Hepatic stellate cell (primary cell): ENCODE data around the gene HID1.
"Not testable (repeated sequence)": the region's sequence is repeated elsewhere in the genome, so short reads cannot be mapped to it uniquely, and the experiment has no call there.

ENCODE experiments used
- DNase-seq: peaks from one replicate; pipeline ENCODE4 v3.0.0; 2011; ENCODE audit warnings: low spot score

HID1 gene

DNA sequence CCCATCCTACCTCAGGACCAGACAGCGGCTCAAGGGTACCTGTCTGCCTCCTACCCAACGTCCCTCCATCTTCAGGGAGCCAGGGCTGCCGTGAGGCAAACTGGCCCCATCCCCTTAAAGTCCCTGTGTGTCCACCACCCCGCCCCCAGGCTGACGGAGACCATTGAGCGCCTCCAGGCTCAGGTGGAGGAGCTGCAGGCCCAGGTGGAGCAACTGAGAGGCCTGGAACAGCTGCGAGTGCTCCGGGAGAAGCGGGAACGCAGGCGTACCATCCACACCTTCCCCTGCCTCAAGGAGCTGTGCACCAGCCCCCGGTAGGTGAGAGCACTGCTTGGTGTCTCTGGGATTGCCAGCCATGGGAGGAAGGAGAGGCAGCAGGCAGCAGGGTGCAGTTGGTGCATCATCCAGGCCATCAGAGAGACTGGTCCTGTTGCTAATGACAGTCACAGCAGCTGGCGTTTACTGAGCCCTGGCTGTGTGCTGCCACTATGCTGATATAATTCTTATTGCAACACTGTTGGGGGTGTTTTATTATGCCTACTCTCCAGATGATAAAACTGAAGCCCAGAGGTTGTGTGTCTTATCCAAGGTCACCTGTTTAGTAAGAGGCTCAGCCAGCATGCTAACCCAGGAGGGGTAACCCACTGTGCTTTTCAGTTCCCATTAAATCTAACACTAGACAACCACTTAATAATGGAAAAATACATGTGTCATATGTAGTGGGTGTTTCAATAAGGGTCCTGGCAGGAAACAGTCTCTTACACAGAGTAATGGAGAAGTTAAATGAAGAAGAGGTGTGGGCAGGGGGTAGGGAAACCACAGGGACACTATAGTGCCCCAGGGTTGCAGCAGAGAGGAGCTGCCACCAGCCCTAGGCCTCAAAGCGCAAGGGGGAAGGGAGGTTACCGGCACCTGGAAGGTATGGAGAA, 29.6 kb upstream of the HID1 start:
- DNase-seq, result no peak

DNA sequence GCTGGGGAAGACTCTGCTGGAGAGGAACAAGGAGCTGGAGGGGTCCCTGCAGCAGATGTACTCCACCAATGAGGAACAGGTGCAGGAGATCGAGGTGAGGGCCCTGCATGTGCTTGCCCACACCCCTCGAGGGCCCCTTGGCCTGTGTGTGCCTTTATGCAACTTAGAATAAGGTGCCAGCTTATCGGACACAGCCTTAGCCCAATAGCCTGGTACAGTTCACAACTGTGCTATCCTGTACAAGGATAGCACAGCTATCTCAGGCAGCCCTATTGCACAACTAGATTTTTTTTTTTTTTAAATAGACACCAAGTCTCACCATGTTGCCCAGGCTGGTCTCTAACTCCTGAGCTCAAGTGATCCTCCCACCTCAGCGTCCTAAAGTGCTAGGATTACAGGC, 27.0 kb upstream of the HID1 start:
- no peak for DNase-seq

DNA sequence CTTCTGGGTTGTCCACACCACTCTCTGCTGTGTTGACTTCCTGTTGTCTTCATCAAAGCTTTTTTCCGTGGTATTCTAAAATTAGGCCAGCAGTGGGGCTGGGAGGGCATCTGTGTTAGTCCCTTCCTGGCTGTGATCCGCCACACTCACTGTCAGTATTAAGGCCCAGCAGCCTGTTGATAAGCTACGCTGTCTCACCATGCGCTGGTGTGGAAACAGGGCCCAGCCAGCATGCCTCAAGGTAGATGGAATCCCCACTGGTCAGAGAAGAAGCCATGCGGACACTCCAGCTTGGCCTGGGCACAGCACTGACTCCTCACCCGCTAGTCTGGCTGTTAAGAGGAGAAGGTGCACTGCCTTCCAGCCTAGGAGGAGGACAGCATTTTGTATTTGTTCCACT, 26.2 kb upstream of the HID1 start:
- DNase-seq, result no peak

DNA sequence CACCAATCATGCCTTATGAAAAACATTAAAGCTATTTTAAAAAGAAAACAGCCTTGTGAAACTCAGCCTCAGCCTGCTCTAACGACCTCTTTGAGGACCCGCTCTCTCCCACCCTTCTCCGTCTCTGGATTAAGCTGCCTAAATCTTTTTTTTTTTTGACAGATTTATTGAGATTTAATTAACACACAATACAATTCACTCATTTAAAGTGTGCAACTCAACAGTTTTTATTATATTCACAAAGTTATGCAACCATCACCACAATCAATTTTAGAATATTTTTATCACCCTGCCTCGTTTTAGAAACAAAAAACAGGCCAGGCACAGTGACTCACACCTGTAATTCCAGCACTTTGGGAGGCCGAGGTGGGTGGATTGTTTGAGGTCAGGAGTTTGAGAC, 23.3 kb upstream of the HID1 start:
- DNase-seq, result no peak

DNA sequence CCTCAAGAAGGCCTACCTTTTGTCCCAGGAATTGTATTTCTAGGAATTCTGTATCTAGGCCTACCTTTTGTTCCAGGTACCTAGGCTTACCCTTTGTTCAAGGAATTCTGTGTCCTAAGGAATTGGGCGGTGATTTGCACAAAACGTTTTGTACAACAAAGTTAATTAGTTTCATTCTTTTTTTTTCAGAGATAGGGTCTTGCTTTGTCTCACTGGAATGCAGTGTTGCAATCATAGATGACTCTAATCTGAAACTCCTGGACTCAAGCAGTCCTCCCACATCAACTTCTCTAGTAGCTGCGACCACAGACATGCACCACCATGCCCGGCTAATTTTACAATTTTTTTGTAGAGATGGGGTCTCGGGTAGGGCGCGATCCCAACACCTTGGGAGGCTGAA, 21.9 kb upstream of the HID1 start:
- DNase-seq, result no peak

DNA sequence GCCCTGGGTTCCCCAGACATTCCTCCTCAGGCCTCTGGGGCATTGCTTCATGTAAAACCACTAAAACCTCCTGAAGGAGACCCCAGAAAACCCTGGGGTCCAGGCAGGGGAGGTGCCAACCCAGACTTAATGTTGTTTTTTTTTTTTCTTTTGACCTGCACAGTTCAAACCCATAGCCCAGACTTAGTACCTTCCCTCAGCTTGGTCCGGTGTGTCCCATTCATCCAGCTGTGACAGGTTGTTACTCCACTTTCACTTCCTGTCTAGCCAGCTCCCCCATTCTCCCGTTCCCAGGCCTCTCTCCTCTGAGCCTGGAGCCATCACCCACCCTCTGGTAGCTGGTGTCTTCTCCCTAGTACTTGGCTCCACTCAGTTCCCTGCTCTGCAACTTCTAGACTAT, 19.7 kb upstream of the HID1 start:
- DNase-seq, result no peak

DNA sequence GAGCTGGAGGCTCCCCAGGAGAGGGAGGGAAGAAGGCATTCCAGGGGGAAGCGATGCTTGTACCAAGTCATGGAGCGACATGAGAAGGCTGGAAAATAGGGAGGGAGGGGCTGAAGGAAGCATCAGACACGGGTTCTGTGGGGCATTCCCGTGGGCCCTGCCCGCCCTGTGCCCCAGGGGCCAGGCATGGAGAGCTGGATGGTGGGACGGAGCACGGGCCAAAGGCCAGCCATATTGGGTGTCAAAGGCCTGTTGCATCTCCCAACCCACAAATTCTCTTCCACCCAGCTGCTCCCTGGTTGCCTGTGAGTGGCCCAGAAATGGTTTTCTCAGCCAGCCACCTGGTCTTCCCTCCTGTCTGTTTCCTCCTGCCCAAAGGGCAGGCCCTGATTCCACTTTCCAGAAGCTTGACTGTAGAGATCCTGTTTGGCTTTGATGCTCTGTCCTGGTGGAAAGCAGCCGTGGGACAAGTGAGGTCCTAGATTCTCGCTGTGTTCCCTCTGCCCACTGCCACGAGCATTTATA, 18.1 kb upstream of the HID1 start:
- no peak for DNase-seq

DNA sequence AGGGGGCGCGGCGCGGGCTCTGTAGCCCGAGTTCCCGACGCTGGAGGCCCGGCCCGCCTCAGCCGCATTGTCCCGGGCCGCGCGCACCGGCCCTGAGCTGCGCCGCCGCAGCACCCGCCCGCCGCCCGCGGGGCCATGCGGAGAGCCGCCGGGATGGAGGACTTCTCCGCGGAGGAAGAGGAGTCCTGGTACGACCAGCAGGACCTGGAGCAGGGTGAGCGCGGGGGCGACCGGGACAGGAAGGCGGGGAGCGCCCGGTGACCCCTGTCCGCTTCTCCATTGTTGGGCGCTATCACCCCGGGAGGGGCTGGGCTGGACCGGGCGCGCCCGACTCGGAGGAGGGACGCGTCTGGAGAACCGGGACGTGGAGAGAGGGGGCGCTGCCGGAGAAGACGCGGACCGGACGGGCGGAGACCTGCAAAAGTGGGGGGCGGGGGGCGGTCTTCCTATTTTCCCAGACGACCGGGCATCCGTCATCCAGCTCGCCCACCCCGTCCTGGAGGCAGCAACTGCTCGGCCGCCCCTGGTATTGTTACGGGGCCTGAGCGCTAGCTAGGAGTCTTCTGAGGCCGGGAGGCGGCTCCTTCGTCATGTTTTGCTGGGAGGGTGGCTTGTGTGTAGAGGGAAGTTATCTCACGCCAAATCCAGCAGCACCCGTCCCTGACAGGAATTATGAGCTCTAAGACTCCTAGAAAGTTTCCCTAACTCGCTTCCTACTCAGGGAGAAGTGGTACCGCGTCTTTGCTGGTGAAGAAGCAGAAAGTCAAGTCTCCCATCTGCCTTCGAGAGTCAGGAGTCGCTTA, 15.6 kb upstream of the HID1 start:
- peak; percentile 78 for DNase-seq

DNA sequence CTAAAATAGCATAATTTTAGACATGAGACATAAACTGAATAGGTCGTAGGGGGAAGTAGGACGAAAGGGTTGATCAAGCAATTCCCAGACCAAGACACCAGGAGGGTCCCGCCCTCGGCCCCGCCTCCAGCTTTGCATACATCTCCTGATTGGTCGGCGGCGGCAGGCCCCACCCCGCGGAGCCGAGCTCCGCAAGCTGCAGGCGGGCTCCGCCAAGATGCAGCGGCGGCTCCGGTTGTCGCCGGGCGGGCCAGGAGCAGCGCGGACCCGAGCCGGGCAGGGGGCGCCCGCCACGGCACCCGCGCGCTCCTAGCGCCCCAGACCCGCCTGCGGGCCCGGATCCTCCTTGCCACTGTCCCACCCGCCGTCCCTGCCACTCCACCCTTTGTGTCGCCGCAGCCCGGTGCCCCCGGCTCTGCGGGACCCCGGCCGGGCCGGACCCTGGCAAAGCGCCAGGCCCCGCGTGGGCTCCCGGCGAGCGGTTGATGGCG, 14.9 kb upstream of the HID1 start, which contains the start of gene CDR2L:
TSS of gene CDR2L (plus strand) at position 215 of the 491 bp plus-strand sequence. CDS start 412 bp downstream, outside the sequence.
- peak; percentile 97 for DNase-seq

DNA sequence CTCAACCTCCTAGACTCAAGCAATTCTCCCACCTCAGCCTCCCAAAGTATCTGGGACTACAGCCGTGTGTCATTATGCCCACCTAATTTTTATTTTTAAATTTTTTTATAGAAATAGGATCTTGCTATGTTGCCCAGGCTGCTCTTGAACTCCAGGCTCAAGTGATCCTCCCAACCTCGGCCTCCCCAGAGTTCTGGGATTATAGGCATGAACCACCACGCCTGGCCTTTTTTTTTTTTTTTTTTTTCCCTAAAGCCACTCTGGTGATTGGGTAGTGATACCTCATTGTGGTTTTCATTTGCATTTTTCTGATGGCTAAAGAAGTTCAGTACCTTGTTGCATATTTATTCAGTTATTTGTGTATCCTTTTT, 13.6 kb upstream of the HID1 start:
- no peak for DNase-seq

DNA sequence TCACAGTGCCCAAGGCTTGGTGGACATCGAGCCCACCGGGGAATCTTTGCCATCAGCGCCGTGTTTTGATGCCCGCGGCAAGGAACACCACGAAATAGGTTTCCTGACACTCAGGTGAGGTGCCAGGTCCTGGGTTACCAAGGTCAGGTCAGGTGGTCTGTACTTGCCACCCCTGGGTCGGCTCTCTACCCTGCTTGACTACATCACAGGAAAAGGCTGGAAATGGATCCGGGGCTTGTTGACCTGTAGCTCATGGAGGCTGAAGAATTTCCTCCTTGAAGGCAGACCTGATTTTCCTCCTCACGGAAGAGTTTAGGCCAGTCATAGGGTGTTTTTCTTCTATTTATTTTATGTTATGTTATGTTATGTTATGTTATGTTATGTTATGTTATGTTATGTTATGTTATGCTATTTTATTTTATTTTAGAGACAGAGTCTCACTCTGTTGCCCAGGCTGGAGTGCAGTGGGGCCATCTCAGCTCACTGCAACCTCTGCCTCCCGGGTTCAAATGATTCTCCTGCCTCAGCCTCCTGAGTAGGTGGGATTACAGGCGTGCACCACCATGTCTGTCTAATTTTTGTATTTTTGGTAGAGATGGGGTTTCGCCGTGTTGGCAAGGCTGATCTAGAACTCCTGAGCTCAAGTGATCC, 10.2 kb upstream of the HID1 start:
- not testable (repeated sequence) for DNase-seq

DNA sequence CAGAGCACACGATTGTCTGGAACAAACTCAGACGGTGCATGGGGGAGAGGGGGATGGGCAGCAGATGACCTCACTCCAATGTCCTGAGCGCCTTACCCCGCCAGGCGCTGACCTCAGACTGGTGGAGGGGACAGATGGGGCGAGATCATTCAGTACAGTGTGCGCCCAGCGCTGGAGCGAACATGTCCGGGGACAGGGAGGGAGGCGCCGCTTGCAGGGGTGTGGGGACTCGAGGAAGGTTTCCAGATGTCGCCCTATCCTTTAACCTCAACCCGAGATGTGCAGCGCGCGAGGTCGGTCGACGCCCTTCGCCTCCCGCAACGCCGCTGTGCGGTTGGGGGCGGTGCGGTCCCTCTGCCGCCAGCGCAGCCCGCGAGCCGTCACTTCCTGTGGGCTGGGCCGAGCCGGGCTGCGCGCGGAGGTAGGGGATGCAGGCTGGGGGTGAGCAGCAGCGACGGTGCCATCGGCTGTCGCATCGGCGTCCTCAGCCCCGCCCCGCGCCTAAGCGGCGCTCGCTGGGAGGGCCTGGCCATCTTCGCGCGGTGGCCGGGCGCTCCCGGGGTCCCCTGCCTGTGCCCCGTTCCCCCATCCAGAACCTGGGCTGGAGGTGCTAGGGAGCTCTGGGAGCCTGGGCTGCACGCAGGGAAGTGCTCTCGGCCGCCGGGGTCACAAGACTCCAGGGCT, 9.6 kb upstream of the HID1 start:
- DNase-seq, result peak; percentile 75

DNA sequence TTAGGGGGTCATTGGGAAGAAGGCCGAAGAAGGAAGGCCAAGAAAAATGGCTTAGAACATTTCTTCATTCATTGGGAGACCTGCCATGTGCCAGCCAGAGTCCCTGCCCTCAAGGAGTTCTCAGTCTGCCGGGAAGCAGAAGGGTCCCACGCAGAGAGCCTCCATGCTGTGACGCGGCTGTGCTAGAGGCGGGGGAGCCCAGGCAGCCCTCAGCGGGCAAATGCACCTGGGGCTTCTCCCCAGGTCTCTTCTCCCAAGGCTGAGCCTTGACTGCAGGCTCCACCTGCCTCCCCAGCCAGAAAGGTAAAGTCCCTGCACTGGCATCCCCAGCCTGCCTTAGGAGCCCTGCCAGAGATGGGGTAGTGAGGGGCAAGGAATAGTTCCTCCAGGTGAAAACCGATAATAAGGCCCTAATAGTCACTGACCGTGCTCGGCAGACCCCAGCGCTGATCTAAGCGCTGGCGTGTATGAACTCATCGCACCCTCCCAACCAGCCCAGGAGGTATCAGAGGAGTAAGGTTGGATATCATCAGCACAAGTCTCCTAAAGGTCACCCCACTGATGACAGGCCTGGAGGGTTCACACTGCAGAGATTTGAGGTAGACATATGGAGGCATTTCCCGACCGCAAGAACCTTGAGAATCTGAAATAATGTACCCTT, 8.9 kb upstream of the HID1 start:
- no peak for DNase-seq

DNA sequence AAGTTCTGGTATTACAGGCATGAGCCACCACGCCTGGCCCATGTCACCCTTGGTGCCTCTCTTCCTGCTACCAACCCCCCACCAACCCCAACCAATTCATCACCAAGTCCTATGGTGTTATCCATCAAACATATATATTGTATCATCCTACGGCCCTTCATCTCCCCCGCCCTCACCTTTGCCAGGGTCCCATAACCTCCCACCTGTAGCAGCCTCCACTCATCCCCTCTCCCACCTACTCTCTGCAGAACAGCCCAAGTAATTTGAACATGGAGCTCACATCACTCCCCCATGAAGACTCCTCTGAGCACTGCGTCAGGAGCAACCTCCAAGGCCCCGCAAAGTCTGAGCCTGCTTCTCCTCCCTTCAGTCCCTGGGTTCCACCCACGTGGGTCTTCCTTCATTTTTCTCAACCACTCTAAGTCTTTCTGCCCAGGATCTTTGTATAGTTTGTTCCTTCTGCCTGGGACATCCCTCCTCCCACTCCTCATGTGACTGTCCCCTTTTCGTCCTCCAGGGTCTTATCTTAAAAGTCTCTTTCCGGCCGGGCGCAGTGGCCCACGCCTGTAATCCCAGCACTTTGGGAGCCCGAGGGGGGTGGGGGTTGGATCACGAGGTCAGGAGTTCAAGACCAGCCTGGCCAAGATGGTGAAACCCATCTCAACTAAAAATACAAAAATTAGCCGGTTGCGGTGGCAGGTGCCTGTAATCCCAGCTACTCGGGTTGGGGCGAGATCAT, 7.0 kb upstream of the HID1 start:
- DNase-seq, result no peak

DNA sequence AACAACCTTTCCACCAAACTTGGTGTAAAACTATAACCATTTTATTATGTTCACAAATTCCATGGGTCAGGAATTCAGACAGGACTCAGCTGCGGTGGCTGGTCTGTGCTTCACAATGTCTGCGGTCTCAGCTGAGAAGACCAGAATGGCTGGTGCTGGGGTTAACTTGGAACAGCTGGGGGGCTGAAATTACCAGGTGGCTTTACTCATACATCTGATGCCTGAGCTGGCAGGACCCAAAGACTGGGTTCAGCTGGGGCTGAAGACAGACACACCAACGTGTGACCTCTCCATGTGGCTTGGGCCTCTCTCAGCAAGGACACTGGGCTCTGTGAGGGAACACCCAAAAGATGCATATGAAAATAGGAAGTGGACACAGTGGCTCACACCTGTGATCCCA, 5.7 kb upstream of the HID1 start:
- no peak for DNase-seq

DNA sequence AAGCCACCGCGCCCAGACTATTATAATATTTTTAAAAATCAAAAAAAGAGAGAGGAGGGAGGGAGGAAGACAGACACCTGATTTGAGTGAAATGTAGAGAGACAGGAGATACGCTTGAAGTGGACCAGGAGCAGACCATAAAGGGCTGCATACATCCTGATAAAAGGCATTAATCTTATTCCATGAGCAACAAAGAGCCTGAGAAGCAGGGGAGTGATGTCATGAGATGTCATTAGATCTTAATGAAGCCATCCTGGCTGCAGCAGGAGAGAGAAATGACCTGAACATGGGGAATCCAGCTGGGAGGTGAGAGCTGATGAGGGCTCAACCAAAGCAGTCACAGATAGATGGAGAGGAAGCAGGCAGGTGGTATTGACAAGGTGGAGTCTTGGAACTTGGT, 5.2 kb upstream of the HID1 start:
- DNase-seq, result no peak

DNA sequence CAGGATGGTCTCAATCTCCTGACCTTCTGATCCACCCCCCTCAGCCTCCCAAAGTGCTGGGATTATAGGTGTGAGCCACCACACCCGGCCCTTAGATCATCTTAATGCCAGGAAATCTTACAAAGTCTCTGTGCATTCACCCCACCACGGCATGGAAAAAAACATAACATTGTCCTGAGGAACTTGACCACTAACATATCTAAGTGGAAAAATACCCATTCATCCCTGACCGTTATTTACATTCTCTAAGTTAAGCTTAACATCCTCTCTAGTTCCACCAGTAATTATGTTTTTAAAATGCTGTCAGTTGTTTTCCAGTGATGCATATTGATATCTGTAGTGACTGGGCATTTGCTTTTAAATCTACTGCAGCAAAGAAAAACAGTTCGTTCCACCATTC, 3.4 kb upstream of the HID1 start:
- DNase-seq, result no peak

DNA sequence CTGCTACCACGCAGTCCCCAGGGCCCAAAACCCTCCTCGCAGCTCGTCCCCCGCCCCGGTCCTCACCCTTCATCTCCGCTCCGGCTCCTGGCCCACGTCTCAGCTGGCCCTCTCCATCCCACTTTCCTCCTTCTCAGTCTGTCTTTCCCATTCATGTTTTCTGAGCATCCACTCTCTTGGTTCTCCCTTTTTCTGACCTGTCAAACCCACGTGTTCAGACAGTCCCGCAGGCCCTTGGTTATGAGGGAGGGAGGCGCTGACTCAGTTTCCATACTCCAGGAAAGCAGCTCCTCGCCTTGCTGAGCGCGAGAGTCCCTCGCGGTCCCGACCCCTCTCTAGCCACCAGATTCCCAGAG, 392 bp upstream of the HID1 start:
- DNase-seq, result no peak

DNA sequence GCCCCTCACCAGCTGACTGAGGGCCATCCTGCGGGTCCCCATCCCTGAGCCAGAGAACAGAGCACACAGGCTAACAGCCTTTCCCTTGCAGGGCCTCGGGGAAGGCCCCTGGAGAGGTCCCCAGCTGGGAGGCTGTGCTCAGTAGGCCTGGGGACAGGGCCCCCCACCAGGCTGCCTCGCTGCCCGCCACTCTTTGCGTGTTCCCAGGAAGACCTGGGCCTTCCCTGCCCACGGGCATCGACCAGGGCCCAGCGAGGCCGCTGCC, 785 bp downstream of the HID1 start:
- DNase-seq, result no peak

DNA sequence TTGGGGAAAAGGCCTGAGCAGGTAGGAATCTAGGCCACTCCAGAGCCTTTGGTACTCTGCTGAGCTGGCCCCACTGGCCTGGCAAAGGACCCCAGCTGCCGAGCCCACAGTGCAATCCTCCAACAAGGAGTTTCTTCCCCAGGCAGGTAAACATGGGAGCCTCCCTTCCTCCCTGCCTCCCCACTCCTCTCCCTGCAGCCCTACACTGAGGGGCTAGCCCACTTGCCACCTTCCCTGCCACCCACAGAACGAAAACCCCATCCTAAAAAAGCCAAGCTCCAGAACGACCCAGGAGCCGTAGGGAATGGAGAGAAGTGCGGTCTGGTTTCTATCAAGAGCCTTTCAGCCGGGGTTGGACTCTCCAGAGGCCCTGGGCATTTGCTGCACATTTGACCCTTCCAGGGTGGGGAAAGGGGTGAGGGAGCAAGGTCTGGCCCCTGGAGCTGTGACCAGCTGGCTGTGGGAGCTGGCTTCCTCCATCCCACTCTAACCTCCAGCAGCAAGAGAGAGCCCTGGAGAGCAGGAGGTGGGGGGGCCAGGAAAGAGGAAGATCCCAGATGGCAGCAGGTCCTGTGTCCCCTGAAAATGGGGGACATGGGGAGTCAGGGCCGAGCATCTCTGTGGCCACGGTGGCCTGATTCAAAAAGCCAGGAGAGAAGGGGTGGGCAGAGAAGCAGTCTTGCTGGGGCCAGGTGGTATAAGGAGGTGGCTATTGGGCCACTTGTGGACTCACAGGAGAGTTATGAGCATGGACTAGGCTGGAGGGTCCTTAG, 1.3 kb downstream of the HID1 start:
- no peak for DNase-seq
